NCI-H1105 treated with DMSO at 0.1 percent for 48 hours (cell line): Measurements from ENCODE around the gene TANGO2.
A peak's percentile ranks its signal among the peaks of the same experiment; 100 is the strongest.

Source experiments
- DNase-seq: peaks from one replicate; lab custom pipeline; 2025; lab: John Stamatoyannopoulos, UW

Gene TANGO2

DNA sequence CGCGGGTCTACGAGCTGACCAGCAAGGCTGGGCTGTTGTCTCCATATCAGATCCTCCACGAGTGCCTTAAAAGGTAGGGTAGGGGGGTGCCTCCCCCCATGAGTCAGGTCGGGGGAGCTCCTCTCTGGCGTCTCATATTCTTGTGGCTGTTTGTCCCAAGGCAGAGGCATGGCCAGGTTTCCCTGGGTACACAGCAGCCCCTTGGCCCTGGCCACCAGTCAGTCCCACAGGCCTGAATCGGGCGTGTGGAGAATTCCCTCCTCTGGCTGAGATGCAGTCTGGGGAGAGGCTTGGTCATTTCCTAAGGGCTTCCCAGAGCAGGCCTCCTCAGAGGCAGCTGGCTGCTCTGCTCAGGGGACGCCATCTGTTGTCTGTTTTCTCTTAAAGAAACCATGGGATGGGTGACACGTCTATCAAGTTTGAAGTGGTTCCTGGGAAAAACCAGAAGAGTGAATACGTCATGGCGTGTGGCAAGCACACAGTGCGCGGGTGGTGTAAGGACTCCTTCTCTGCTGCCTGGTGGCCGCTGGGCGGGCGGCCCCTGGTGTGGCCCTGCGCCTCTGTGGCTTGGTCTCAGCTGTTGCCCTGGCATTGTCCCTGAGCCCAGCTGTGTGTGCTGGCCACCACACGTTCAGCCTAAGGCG, 85.4 kb downstream of the TANGO2 start:
- DNase-seq: no peak

DNA sequence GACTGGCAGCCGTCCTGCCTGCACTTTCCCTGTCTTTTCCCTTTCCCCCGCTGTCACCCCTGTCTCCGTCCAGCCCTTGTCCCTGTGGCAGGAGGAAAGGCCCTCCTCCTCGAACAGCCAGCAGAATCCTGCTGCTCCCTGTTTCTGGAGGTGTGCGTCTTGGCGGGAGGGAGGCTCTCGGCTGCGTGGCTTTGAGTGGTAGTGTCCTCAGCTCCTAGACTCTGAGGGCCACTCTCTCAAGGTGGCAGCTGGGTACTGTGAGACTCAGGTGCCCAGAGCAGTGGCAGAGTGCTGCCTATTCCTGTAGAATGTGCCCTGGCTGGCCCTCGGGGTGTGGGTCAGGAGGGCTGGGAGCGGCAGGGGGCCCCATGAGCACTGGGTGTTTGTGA, 85.9 kb downstream of the TANGO2 start:
- DNase-seq: no peak

DNA sequence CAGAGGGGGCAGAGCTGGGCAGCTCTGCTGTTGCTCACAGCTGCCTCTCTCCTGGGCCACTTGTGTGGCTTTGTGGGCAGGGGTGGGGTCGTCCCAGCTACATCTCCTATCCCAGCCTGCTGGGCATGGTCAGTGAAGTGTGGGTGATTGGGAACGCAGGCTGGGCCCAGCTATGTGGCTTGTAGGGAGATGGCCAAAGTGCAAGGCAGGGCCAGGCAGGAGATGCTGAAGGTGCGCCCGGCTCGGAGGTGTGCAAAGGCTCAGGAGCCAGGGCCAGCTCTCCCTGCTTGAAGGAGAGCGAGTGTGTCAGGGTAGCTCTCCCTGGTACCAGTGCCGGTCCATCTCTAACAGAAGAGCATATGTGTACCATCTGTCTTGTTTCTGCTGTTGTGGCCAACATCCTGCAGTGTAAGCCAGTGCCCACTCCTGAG, 86.6 kb downstream of the TANGO2 start:
- no peak for DNase-seq

DNA sequence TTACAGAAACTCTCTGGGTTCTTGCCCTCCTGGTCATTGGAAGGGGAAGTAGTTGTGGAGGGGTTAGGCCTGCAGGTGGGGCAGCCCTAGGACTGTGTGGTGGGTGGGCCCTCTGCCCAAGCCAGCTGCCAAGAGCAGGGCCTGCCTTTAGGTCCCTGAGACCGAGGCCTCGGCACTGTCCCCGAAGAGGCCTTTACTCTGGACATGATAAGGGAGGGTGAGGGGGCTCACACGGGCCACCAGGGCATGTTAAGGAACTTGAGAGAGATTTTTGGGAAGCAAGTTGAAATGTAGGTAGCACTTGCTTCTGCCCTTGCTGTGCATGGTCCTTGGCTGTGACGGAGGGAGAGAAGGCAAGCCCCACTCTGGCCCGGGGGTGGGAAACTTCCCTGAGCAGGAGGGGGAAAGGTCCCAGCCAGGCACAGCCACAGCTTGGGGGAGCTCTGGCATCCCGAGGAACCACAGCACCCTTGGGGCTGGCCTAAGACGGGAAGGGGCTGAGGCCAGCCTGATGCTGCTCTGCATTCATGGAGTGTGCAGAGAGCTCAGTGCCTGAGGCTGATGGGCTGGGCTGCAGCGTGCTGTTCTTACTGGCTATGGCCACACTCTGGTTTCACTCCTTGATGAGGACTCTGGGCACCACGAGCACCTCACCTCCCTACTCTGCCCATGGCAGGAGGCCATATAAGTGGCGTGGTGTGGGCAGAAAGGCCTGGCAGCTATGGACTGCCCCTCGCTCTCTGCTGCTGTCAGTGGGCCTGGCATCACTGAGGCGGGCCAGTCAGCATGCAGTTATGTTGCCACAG, 87.2 kb downstream of the TANGO2 start:
- no peak for DNase-seq

DNA sequence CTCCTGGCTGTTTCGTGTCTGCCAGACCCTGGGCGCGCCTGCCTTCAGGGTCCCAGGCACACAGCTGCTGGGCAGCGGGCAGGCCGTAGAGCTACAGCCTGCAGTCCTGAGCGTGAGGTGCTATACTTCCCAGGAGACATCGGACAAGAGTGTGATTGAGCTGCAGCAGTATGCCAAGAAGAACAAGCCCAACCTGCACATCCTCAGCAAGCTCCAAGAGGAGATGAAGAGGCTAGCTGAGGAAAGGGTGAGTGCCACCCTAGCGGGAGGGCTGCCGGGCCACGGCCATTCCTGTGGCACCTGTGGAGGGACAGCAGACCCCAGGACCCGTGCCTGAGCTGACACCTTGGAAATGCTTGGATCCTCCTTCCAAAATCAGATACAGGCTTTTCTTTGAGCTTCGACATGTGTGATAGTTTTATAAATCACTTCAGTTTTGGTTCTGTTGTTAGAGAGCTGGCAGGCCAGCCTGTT, 87.9 kb downstream of the TANGO2 start:
- DNase-seq: no peak

DNA sequence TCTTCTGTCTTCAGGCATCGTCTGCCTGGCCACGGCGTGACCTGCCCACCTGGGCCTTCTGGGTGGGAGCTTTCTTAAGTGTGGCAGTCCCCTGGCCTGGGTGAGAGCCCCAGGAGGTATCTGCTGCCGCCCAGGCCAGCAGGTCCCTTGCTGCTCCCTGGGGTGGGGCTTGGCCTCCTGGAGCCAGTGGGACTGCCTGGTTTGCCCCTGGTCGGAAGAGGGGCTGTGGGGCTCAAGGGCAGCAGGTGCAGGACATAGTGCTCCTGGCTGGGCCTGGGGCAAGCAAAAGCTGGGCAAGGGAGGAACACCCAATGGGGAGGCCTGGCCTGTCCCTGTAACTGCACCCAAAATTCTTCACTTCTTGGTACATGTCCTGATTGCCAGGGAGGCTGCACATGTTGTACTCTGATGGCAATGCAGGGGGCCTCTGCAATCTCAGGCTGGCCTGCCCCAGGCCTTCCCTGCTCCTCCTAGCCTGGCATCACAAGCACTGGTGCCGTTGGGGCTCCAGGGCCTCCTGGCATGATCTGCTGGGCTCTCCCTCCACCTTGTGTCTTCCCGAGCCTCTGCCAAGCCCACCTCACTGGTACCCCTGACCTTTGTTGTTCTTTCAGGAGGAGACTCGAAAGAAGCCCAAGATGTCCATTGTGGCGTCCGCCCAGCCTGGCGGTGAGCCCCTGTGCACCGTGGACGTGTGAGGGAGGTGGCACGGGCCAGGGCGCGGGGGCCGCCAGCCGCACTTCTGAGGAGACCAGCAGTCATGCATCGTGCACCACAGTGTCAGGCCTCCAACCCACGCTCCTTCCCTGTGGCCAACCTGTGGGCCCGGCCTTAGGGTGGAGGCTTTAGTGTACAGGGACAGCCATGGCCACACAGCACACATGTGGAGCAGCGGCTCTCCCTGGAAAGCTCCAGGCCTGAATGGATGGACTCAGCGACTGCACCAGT, 88.8 kb downstream of the TANGO2 start:
- DNase-seq: no peak

DNA sequence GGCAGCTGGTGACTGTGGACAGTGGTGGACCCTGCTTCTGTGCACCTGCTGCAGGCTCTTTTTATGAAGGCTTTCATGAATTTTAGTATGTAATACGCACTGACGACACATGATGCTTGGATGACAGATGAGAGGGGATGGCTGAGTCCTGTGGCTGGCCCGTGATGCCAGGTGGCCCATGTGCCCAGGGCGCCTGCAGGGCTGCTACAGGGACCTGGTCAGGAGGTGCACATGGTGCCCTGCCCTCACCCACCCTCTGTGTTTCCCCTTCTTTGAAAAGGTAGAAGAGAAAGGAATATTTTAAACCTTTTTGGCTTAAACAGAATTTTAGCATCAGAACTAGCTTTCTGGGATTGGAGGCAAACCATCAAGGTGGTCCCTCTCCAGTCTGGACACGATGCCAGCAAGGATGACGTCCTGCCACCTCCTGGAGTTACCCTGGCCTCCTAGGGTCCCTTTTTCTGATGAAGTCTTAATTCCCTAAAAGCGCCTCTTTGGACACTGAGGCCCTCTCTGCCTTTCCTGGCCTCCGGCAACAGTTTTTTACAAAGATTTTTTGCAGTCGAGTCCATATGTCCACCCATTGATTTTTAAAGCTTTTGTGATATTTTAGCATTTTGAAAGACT, 89.6 kb downstream of the TANGO2 start:
- no peak for DNase-seq

DNA sequence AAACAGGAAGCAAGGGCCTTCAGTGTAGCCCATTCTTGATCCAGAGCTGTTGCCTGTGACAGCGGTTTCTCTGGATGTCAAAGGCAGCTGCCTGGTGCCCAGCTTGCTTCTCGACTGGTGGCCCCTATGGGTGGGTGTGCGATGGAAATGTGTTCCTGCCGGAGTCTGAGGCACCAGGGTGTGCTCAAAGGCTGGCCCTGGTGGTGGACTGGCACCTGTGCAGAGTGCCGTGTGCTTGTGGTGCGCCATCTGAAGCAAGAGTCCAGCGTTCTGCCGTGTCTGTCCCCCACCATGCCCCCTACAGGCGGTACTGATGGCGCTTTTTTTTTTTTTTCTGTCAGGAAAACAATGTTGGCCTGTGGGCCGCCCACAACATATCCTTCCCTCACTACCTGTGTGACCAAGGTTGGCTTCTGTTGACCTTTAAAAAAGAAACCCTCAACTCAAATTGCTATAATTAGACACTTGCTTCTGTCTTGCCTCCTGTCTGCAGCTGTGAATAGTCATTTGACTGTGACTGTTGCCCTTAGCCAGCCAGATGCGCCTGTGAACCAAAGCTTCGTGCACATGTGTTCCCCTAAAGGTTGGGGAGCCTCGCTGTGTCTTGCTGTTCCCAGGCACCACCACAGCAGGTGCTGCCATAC, 90.3 kb downstream of the TANGO2 start:
- peak; percentile 26 for DNase-seq

DNA sequence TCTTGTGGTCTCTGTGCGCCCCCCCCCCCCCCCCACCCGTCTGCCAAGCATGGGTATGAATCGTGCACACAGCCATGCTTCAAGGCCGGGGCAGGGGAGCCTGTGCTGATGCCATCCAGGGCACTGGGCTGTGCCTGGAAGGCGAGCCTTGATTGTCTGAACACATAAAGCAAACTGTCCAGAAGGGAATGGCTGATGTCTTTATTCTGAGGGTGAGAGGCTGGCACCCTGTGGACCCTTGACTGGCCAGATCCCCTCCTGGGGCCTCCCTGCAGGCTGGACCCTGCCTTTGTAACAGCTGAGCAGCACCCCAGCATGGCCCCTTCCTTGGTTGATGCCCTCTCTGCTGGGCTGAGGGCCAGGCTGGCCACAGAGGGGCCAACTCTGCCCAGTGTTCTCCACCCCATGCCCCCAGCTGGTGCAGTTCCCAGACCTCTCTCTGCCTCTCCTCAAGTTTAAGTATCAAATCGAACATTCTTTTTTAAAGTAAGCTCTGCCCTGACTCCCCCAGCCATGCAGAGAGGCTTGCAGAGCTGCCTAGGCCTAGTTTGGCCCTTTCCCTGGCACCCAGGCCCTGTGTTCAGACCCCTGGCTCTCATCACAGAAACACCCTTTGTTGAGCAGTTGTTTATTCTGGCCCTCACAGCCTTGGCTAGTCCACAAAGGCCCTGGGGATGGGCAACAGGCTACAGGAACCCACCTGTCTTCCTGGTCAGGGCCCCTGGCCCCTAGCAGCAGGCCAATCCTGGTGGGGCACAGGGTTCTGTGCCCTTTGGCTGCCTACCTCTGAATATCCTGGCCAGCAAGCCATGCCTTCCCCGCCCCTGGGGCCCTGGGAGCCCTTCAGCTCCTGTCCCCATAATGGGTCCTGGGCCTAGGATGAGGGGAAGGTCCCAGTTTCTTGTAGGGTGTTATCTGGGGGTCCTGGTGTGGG, 91.0 kb downstream of the TANGO2 start:
- no peak for DNase-seq

DNA sequence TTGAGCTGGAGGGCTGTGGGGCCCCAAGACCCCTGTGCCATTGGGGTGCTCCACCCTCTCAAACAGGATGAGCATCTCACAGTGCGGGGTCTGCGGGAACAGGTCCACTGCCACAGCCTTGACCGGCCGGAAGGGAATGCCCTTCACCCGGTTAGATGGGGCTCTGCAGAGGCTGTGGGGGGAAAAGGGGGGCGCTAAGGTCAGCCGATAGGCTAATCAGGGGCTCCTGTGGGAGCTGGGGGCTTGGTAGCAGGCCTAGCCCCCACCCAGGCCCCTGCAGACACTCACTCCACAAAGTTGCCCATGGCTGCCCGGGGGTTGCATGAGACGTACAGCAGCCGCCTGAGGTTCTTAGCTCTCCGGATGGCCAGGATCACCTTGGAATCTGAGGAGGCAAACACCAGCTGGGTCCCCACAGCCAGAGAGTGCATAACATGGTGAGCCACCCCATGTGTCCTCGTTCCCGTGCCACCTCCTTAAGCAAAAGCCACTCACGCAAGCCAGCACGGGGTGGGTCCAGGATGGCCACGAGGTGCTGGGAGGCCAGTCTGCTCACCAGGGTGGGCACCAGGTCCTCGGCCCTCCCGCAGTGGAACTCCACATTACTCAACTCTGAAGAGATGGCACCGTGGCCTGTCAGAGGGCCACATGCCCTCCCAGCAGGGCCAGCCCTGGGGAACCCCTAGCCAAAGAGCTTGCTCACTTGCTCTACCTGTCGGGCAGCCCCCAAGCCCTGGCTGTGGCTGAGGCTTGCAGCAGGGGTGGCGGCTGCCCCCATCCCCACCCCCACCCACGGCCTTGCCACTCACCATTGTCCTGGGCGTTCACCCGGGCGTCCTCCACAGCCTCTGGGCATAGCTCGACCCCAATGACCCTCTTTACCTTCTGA, 92.0 kb downstream of the TANGO2 start:
- DNase-seq: no peak

DNA sequence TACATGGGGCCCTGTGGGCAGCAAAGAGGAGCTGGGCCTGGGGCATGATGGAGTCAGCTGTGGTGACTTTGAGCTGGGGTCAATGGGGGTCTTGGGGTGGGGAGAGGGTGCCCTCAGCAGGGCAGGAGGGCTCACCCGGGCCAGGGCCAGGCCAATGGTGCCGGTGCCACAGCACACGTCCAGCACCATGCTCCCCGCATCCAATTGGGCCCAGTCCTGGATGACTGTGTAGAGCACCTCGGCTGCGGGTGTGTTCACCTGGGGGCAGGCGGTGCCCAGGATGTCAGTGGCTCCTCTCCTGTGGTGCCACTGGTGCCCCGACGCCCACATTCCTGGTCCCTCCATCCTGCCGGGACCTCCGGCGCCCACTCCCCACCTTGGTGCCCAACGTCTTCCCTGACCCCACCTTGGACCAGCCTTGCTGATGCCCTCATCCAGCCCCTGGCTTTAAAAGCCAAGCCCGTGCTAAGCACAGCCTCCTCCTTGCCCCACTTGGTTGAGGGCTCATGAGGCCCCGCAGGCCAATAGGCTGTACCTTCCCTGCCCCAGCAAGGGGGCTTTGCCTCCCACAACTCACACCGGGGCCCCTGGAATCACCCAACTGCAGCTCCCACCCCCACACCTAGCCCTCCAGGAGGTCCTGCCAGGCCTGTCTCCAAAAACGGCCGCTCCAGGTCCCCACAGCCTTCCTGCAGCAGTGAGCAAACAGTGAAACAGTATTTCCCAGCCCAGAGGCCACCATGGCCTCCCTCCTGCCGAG, 92.8 kb downstream of the TANGO2 start:
- DNase-seq: no peak

DNA sequence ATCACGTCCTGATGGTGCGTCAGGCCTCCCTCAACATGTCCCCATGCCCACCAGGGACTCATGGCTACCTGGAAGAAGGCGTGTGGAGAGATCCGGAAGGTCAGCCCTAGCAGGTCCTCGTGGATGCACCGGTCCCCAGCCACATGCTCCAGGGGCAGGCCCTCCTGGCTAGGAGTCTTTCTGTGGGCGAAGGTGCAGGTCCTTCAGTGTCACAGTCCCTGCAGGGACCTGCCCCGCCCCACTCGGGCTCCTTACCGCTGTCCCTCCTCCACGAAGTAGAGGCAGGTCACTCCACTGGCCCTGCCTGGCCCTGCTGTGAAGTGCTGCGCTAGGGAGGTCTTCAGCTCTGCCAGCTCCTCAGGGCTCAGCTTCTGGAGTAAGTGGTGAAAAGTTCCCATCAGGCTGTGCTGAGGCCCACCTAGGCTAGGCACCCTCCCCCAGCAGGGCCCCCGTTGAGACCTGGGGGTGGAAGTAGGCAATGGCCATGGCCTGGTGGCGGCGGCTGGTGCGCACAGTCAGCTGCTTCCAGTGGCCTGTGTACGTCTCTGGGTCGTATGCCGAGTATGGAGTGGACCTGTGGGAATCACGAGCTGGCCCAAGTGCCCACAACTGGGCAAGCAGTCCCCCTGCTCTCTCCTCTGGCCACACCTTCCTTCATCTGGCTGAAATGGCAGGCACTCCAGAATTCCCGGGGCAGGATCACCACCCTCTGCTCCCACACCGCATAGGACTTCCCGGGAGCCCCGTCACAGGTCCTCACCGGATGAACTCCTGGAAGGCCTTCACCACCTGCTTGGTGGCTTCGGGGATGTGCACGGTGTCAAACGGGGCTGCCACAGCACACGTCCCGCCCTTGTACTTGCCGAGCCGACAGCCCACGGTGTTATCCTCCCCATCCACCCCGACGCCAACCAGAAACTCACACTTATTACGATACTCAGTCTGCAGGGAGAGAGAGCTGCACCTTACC, 93.9 kb downstream of the TANGO2 start:
- DNase-seq: no peak

DNA sequence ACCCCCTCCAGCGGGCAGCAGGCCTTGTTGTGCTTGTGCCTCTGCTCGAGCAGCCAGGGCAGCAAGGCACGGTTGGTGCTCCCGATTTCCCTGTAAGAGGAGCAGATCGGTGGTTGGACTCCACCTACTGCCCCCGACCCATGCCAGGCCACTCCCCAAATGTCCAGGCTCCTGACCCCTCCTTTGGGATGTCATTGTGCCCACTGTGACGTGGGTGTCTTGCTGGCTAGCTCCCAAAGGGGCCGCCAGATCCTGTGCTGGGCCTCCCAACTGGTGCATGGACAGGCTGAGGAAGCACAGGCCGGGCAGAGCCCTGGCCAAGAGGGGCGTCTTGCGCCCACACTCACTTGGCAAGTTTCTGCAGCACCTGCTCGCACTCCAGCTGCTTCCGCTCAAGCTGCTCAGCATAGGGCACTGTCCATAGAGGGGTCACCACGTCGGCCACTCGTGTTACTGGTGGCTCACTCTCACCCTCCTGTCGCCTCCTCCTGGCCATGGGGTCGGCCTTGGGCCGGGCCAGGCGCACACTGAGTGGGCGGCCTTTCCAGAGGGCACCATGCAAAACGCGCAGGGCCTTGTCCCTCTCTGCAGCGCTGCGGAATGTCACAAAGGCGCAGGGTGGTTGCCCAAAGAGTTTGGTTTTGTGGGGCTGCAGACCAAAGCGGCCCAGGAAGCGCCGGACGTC, 94.9 kb downstream of the TANGO2 start, which contains the start of gene RANBP1:
Gene RANBP1, plus strand, starts transcription at position 414 of the 685 bp plus-strand sequence. Its CDS starts 81 bp downstream, at position 495.
- no peak for DNase-seq

DNA sequence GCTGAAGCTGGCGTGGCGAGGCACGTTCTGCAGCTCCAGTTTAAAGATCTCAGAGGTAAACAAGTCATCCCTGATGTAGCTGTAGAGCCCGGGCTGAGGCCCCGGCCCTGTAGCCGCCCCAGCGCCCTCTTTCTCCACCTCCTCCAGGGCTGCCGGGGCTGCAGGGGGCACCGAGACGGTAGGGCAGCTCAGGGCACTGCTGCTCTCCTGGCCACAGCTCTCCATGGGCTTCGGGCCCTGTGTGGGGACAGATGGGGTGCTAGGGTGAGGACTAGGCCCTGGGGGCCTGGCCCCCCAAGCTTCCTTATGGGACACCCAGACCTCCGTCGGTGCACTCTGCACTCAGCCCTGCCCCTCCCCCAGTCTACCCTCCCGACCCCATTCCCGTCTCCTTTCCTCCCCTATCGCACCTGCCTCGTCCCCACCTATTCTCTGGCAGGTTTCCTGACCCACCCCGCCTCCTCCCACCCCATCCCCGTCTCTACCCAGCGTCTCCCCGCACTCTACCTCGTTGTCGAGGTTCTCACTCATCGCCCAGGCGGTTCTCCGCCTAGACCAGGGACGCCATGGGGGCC, 95.6 kb downstream of the TANGO2 start:
- no peak for DNase-seq
